GM23338 (cell line): ENCODE data around the gene MYO3B.

ENCODE experiments used
- CTCF ChIP-seq, 2 experiments: fragments of 200-600 bp in 1 of 2; sonication (generic) in 1 of 2; conservative IDR thresholded peaks; 2 replicates each; pipeline versions ENCODE4 v1.5.1 to v1.6.1; 2016 to 2017; ENCODE audit warnings: antibody characterized with exemption in 2 of 2, low read depth in 2 of 2, mild to moderate bottlenecking in 2 of 2, moderate library complexity in 1 of 2
- EZH2phosphoT487 ChIP-seq: fragments of 200-600 bp; sonication (generic); IDR thresholded peaks from one replicate; pipeline ENCODE4 v1.8.1; 2018; ENCODE audit warnings: antibody characterized with exemption; ENCODE audit not compliant: unreplicated experiment
- POLR2AphosphoS5 ChIP-seq: IDR thresholded peaks from 2 replicates; pipeline ENCODE4 v1.6.1; 2016; ENCODE audit warnings: antibody characterized with exemption, low read depth
- ZNF114 ChIP-seq: fragments of 250-450 bp; sonication (Bioruptor Pico); IDR thresholded peaks from 2 replicates; pipeline ENCODE4 v1.5.0; 2020; ENCODE audit warnings: mild to moderate bottlenecking, moderate library complexity

DNA sequence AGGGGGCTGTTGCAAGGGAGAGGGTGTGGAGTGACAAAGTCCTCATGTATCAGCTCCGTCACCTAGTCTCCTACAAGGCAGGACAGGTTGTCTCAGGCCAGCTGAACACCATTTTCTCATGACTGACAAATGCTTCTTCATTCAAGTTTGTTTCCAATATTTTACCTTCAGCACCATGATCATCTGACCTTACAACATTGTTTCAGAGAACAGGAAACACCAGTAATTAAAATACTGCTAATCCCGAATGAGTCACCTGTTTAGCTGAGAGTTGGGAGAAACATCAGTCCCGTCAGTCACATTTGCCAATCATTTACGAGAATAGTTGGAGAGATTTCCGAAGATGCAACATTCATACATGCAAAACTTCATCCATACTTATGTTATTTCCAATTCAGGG lies 511.5 kb downstream of the MYO3B start:
- TF ChIP-seq CTCF (conservative IDR thresholded peaks at IDR 0.05; ENCODE audit: low read depth in 2 of 2) (no peak), EZH2phosphoT487 (no peak), ZNF114 (CRISPR knock-in tag) (no peak), POLR2AphosphoS5 (no peak)
